ENCODE data around the gene ADAR.

ADAR gene

GRCh38 chr1:154583773-154584172 is 24.2 kb downstream of the ADAR start:
- DNase-seq: peak; percentile 33

DNA sequence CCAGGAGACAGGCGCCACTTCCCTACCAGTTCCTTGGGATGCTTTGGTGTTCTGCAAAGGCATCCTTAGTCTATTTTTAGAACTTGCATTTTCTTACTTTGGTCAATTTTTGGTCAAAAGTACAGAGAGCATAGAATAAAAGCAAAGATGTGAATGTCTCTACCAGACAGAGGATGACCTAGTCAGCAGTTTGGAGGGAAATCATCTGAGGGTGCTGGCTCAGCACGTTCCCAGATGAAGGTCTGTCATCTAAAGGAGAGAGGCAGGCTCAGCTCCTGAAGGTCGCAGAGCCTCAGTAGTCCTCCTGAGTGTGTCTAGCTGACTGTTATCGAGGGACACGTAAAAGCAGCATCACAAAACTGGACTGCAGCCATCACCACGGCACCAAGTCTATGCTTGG is 25.1 kb downstream of the ADAR start:
- DNase-seq: no peak

- DNase-seq: no peak
Observed at GRCh38 chr1:154581766-154582165, 26.2 kb downstream of the ADAR start.

- no peak for DNase-seq
Observed at GRCh38 chr1:154579374-154579773, 28.6 kb downstream of the ADAR start.

DNA sequence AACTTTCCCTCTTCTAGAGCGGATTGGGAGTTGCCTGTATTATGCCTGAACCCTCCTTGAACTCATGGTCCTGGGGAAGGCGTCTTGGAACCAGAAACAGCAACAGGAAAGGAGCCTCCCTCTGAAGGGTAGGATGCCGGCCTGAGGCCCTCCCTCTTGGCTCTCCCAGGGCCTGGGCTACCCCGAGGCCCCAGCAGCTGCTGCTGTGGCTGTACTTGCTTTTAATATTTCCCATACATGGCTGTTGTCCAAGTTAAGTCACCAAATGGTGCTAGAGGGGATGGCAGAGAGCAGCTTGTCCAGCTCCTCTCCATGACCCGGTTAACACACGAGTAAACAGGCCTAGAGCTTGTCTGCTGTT is 29.9 kb downstream of the ADAR start:
- DNase-seq: no peak

GRCh38 chr1:154577346-154578057 is 30.5 kb downstream of the ADAR start:
- DNase-seq: no peak

DNA sequence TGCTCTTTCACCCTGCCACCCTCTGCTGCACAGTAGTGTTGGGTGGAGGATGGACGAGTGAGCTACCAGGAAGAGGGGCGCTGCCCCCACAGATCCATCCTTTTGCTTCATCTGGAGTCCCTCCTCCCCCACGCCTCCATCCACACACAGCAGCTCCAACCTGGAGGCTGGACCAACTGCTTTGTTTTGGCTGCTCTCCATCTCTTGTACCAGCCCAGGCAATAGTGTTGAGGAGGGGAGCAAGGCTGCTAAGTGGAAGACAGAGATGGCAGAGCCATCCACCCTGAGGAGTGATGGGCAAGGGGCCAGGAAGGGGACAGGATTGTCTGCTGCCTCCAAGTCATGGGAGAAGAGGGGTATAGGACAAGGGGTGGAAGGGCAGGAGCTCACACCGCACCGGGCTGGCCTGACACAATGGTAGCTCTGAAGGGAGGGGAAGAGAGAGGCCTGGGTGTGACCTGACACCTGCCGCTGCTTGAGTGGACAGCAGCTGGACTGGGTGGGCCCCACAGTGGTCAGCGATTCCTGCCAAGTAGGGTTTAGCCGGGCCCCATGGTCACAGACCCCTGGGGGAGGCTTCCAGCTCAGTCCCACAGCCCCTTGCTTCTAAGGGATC is 31.9 kb downstream of the ADAR start:
- DNase-seq: no peak

GRCh38 chr1:154575147-154575927 is 32.6 kb downstream of the ADAR start:
- DNase-seq: no peak

DNA sequence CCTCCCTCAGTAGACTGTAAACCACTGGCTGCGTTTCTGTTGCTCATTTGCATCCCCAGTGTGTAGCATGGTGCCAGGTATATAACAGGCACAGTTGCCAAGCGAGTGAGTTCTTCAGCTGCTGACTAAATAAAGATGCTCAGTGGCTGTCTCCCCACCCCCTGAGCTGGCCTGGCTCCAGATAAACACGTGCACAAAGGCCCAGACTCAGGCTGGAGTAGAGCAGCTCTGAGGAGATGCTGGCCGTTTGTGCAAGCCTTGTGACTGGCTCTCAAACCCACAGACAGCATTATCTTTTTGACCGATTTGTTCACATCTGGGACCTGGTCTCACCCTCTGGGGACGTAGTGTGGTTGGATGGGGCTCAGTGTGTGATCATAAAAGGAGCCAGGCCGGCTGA is 33.3 kb downstream of the ADAR start:
- peak; percentile 36 for DNase-seq

GRCh38 chr1:154573168-154573510 is 34.8 kb downstream of the ADAR start:
- no peak for DNase-seq

DNA sequence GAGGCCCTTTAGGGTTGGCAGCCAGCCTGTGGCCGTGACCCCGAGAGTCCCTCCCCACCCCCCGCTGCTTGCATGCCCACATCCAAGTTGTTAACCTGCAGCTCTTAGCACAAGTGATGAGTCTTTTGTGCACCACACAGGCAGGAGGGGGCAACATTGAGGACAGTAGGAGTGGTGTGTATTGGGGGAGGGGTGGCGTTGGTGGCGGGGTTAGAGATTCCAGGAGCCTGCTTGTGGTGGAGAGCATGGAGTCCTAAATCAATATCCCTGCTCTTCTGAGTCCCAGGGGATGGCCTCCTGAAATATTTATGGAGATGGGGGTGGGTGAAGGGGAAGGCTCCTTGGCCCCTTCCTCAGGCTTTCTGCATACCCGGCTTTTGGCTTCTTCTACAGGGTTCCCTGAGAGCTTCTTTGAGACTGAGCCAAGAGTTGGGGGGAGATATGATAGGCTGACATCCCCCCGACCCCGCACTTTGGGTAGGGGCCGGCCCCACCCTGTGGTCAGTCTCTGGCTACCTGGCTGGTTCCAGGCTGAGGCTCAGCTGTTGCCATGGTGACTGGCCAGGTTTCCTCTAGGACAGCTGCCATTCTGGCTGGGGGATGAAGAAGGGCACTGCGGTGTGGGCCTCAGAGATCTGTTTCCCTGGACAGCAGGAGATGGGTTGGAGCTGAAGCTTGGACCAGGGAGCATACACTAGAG is 35.4 kb downstream of the ADAR start:
- DNase-seq: no peak

DNA sequence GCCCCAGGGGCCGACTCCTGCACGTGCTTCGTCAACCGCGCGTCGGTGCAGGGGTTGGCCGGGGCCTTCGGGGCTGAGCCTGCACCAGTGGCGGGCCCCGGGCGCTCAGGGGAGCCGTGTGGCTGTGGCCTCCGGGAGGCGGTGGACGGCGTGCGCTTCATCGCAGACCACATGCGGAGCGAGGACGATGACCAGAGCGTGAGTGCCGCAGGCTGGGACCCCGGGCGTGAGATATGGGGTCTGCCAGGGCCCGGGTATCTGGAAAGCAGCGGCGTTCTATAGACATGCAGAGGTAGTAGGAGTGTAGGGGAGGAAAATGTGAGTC is 36.1 kb downstream of the ADAR start:
- DNase-seq: no peak

- no peak for DNase-seq
Observed at GRCh38 chr1:154571244-154571963, 36.6 kb downstream of the ADAR start.

- no peak for DNase-seq
Observed at GRCh38 chr1:154568157-154568815, 39.7 kb downstream of the ADAR start.

GRCh38 chr1:154567386-154568156 is 40.4 kb downstream of the ADAR start, which contains the start of gene CHRNB2:
CHRNB2 (plus strand) TSS chr1:154567778; CDS start chr1:154568045, 267 bp downstream.
- peak; percentile 35 for DNase-seq

GRCh38 chr1:154565876-154566275 is 42.1 kb downstream of the ADAR start:
- DNase-seq: no peak

DNA sequence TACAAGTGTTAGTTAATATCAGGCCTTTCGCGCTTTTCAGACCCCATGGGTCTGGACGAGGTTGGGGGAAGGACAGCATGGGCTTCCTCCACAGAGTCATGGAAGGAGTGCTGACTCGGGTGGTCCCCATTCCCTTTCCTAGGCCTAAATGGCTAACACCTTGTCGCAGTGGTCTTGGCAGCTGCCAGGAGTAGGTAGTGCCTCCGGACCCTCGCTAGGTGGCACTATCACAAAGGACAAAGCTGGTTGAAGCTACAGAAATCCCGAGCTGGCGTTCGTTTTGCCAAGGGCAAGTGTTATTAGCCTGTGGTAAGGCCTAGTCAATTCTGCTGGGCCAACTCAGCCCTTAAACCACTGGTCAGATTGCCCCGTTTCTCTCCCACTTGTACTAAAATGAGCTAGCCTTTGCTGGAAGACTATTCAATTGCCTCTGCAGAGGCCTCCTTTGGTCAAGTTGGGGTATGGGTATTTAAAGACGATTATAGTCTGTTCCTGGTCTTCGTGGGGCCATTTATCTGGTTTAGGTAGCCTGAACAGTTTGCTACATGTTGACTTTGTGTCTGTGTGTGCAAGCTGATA is 48.4 kb downstream of the ADAR start:
- peak; percentile 88 for DNase-seq

GRCh38 chr1:154558720-154559465 is 49.1 kb downstream of the ADAR start:
- DNase-seq: peak; percentile 99

- no peak for DNase-seq
Observed at GRCh38 chr1:154557939-154558719, 49.9 kb downstream of the ADAR start, which contains the start of gene UBE2Q1. UBE2Q1 (minus strand) TSS chr1:154558662; CDS start chr1:154558553, 109 bp downstream.

All from fibroblast of upper back skin (primary cell).